Esophagus muscularis mucosa (tissue), 3 donors: Measurements from ENCODE around the gene RBM34.

Experiments
- POLR2A ChIP-seq: fragments of 450-650 bp; IDR thresholded peaks from one replicate; pipeline ENCODE4 v1.6.1; 2017; ENCODE audit warnings: antibody characterized with exemption, moderate library complexity, mild to moderate bottlenecking, low read depth
- TF ChIP-seq, protein P1 (sequence below), 3 experiments: fragments of 200-600 bp in 2 of 3; fragments of 450-650 bp in 1 of 3; sonication (generic) in 2 of 3; IDR thresholded peaks; one replicate each; pipeline ENCODE4 v1.5.1; 2017 to 2019; ENCODE audit warnings: antibody characterized with exemption in 3 of 3, mild to moderate bottlenecking in 2 of 3, moderate library complexity in 1 of 3

DNA sequence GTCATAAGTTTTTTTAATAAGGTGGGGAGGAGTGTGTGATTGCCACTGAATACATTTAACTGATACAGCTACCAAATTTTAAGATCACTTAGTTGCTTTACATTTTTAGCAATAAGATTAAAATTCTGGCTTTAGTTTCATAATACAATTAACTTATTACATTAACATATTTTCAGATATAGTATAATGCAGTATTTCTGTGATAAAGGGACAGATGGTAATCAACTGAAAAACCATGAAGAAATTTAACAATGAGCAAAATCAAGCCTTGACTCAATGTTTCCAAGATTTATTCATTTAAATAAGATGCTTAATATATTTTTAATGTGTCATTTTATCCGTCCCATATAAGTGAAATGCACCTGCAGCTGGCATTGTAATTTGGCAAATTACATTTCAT, 36.4 kb downstream of the RBM34 start:
- no peak for TF ChIP-seq POLR2A
- TF ChIP-seq, protein P1, sequence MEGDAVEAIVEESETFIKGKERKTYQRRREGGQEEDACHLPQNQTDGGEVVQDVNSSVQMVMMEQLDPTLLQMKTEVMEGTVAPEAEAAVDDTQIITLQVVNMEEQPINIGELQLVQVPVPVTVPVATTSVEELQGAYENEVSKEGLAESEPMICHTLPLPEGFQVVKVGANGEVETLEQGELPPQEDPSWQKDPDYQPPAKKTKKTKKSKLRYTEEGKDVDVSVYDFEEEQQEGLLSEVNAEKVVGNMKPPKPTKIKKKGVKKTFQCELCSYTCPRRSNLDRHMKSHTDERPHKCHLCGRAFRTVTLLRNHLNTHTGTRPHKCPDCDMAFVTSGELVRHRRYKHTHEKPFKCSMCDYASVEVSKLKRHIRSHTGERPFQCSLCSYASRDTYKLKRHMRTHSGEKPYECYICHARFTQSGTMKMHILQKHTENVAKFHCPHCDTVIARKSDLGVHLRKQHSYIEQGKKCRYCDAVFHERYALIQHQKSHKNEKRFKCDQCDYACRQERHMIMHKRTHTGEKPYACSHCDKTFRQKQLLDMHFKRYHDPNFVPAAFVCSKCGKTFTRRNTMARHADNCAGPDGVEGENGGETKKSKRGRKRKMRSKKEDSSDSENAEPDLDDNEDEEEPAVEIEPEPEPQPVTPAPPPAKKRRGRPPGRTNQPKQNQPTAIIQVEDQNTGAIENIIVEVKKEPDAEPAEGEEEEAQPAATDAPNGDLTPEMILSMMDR (IDR thresholded peaks at IDR 0.05): no peak
